A673 (cell line): ENCODE data around the gene SLC9A4.

Experiments used
- EZH2 ChIP-seq: fragments of 200-600 bp; sonication (generic); IDR thresholded peaks from 2 replicates; pipeline ENCODE4 v1.6.1; 2017; ENCODE audit warnings: borderline replicate concordance, low read depth, mild to moderate bottlenecking, mixed read lengths, antibody characterized with exemption, low read length; ENCODE audit not compliant: poor library complexity, severe bottlenecking
- TF ChIP-seq, protein P1 (sequence below): fragments of 300-800, 200-600 bp; sonication (generic); conservative IDR thresholded peaks from 2 replicates; pipeline ENCODE4 v1.5.1; 2017; ENCODE audit warnings: low read depth, mild to moderate bottlenecking, antibody characterized with exemption, low read length, moderate library complexity, mixed read lengths

DNA sequence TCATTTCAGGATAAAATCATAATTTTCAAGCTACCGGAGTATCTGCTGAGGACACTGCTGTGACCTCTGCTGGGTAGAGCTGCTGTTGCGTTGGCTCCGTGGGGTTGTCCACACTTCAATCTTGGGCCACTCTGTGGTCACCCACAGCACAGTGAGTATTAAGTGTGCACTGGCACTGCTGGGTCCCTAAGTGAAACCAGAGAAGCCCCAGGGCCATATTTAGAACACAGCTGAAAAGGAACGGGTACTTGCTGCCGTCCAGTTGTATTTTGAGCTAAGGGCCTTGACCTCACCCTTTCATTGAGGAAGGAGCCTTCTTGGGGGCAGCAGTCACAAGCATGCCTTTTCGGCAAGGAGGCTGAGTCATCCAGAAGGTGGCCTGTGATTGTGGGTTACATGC lies 10.1 kb downstream of the SLC9A4 start:
- TF ChIP-seq, protein P1, sequence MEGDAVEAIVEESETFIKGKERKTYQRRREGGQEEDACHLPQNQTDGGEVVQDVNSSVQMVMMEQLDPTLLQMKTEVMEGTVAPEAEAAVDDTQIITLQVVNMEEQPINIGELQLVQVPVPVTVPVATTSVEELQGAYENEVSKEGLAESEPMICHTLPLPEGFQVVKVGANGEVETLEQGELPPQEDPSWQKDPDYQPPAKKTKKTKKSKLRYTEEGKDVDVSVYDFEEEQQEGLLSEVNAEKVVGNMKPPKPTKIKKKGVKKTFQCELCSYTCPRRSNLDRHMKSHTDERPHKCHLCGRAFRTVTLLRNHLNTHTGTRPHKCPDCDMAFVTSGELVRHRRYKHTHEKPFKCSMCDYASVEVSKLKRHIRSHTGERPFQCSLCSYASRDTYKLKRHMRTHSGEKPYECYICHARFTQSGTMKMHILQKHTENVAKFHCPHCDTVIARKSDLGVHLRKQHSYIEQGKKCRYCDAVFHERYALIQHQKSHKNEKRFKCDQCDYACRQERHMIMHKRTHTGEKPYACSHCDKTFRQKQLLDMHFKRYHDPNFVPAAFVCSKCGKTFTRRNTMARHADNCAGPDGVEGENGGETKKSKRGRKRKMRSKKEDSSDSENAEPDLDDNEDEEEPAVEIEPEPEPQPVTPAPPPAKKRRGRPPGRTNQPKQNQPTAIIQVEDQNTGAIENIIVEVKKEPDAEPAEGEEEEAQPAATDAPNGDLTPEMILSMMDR: no peak
- no peak for TF ChIP-seq EZH2
